IMR-90 (cell line): ENCODE data around the gene CETN1. TPM values are rescaled to one million over a fixed set of nuclear protein-coding genes. Genes with fewer than 3 reads are reported as not detected.

ENCODE experiments used
- ATAC-seq: fragments of 200-7000 bp; cut with Tn5 transposase; 2 replicates; pipeline ENCODE4 v1.9.1; 2020; ENCODE audit warnings: low read depth, mild to moderate bottlenecking, moderate library complexity
- BruUV-seq: library from RNA; stranded (reverse); fragments of 400-500 nt; replicated peaks from 2 replicates; lab custom pipeline; 2021; lab: Mats Ljungman, UMichigan
- CTCF ChIA-PET: fragments of 300-600 bp; formaldehyde crosslinking; extraction: SDS; loops from one replicate; lab custom pipeline; 2021; ENCODE audit warnings: antibody characterized with exemption; lab: Yijun Ruan, JAX
- POLR2A ChIA-PET: fragments of 300-600 bp; sonication (Branson Sonifier 250); formaldehyde crosslinking; loops from one replicate; lab custom pipeline; 2022; ENCODE audit warnings: antibody characterized with exemption; ENCODE audit not compliant: unreplicated experiment; lab: Charles Lee
- DNase-seq: peaks from one replicate; pipeline ENCODE4 v3.0.0; 2013
- H2AFZ ChIP-seq: replicated peaks from 2 replicates; pipeline ENCODE3; 2013; ENCODE audit warnings: low read length, mild to moderate bottlenecking; ENCODE audit not compliant: poor library complexity
- H2AK5ac ChIP-seq: 2 replicates; pipeline ENCODE4 v1.6.1; 2013; ENCODE audit warnings: low read depth, low read length, inconsistent platforms
- H2AK9ac ChIP-seq: replicated peaks from 2 replicates; pipeline ENCODE3; 2013; ENCODE audit warnings: mild to moderate bottlenecking, low read depth, low read length, moderate library complexity; ENCODE audit not compliant: poor library complexity
- H2BK120ac ChIP-seq: 2 replicates; pipeline ENCODE4 v1.6.1; 2013; ENCODE audit warnings: low read depth, low read length, inconsistent platforms
- H2BK15ac ChIP-seq: 3 replicates; pipeline ENCODE4 v1.6.1; 2013; ENCODE audit warnings: low read depth, low read length, inconsistent platforms
- H2BK20ac ChIP-seq: 2 replicates; pipeline ENCODE4 v1.6.1; 2013; ENCODE audit warnings: low read depth, mild to moderate bottlenecking, inconsistent platforms, low read length, moderate library complexity
- H2BK5ac ChIP-seq: 2 replicates; pipeline ENCODE4 v1.6.1; 2013; ENCODE audit warnings: mild to moderate bottlenecking, low read depth, low read length, inconsistent platforms; ENCODE audit not compliant: poor library complexity, severe bottlenecking
- H3K14ac ChIP-seq: replicated peaks from 2 replicates; pipeline ENCODE4 v1.6.1; 2013; ENCODE audit warnings: low read depth, low read length, inconsistent platforms
- H3K18ac ChIP-seq: 2 replicates; pipeline ENCODE4 v1.6.1; 2013; ENCODE audit warnings: low read depth, low read length, control low read depth
- H3K23ac ChIP-seq: 2 replicates; pipeline ENCODE4 v1.6.1; 2013; ENCODE audit warnings: low read depth, low read length, inconsistent platforms
- H3K27ac ChIP-seq: 2 replicates; pipeline ENCODE4 v1.5.1; 2013; ENCODE audit warnings: mild to moderate bottlenecking, control low read depth, low read length; ENCODE audit not compliant: insufficient read depth
- H3K27me3 ChIP-seq: 2 replicates; pipeline ENCODE4 v1.6.1; 2013; ENCODE audit warnings: low read length; ENCODE audit not compliant: control insufficient read depth, insufficient read depth
- H3K36me3 ChIP-seq: 2 replicates; pipeline ENCODE4 v1.6.1; 2013; ENCODE audit warnings: low read length, mixed read lengths; ENCODE audit not compliant: control insufficient read depth, insufficient read depth
- H3K4ac ChIP-seq: 2 replicates; pipeline ENCODE4 v1.6.1; 2013; ENCODE audit warnings: low read depth, low read length, inconsistent platforms
- H3K4me1 ChIP-seq: 2 replicates; pipeline ENCODE4 v1.6.1; 2013; ENCODE audit warnings: low read length, mixed read lengths; ENCODE audit not compliant: control insufficient read depth, insufficient read depth
- H3K4me2 ChIP-seq: 2 replicates; pipeline ENCODE4 v1.6.1; 2013; ENCODE audit warnings: low read depth, mild to moderate bottlenecking, control low read depth, low read length, moderate library complexity
- H3K4me3 ChIP-seq: 2 replicates; pipeline ENCODE4 v1.5.1; 2013; ENCODE audit warnings: low read depth, mild to moderate bottlenecking, control low read depth, low read length, moderate library complexity; ENCODE audit not compliant: insufficient read depth
- H3K56ac ChIP-seq: 2 replicates; pipeline ENCODE4 v1.6.1; 2013; ENCODE audit warnings: low read length, inconsistent platforms; ENCODE audit not compliant: insufficient read depth; ENCODE audit errors: extremely low read depth
- H3K79me1 ChIP-seq, 2 experiments: 2 replicates each; pipeline ENCODE4 v1.6.1; 2013; ENCODE audit warnings: low read length in 2 of 2, inconsistent platforms in 1 of 2, low read depth in 1 of 2
- H3K9ac ChIP-seq: 2 replicates; pipeline ENCODE4 v1.6.1; 2013; ENCODE audit warnings: low read depth, low read length, control low read depth
- H3K9me1 ChIP-seq: 2 replicates; pipeline ENCODE4 v1.6.1; 2013; ENCODE audit warnings: low read length, inconsistent platforms; ENCODE audit not compliant: insufficient read depth
- H3K9me3 ChIP-seq: 2 replicates; pipeline ENCODE4 v1.6.1; 2013; ENCODE audit warnings: low read length; ENCODE audit not compliant: control insufficient read depth, insufficient read depth
- H4K20me1 ChIP-seq: 2 replicates; pipeline ENCODE4 v1.6.1; 2013; ENCODE audit warnings: low read length, inconsistent platforms; ENCODE audit not compliant: insufficient read depth
- H4K5ac ChIP-seq: 2 replicates; pipeline ENCODE4 v1.6.1; 2013; ENCODE audit warnings: mild to moderate bottlenecking, low read depth, low read length, control low read depth
- H4K8ac ChIP-seq, 2 experiments: 2 replicates each; pipeline ENCODE4 v1.6.1; 2013; ENCODE audit warnings: low read depth in 2 of 2, low read length in 2 of 2, control low read depth in 1 of 2, inconsistent platforms in 1 of 2
- H4K91ac ChIP-seq: 2 replicates; pipeline ENCODE4 v1.6.1; 2013; ENCODE audit warnings: low read depth, low read length, inconsistent platforms; ENCODE audit not compliant: insufficient read depth
- BHLHE40 ChIP-seq: fragments of 150-350 bp; IDR thresholded peaks from 2 replicates; pipeline ENCODE4 v1.6.1; 2016; ENCODE audit warnings: mild to moderate bottlenecking, low read depth, low read length
- CEBPB ChIP-seq: IDR thresholded peaks from 2 replicates; pipeline ENCODE4 v1.6.1; 2012; ENCODE audit warnings: low read depth, low read length, improper control_type of control experiment
- CHD1 ChIP-seq: IDR thresholded peaks from 2 replicates; pipeline ENCODE4 v1.6.1; 2012; ENCODE audit warnings: low read depth, low read length, improper control_type of control experiment
- CTCF ChIP-seq: conservative IDR thresholded peaks from 2 replicates; pipeline ENCODE4 v1.5.1; 2012; ENCODE audit warnings: mild to moderate bottlenecking, low read depth, low read length, improper control_type of control experiment
- ELK1 ChIP-seq: fragments of 150-350 bp; IDR thresholded peaks from 2 replicates; pipeline ENCODE4 v1.6.1; 2016; ENCODE audit warnings: low read depth, mild to moderate bottlenecking, low read length, moderate library complexity, borderline replicate concordance
- FOS ChIP-seq: fragments of 150-350 bp; IDR thresholded peaks from 2 replicates; pipeline ENCODE4 v1.6.1; 2016; ENCODE audit warnings: low read depth, low read length
- MAFK ChIP-seq: IDR thresholded peaks from 2 replicates; pipeline ENCODE4 v1.6.1; 2012; ENCODE audit warnings: low read depth, low read length, improper control_type of control experiment
- MAZ ChIP-seq: IDR thresholded peaks from 2 replicates; pipeline ENCODE4 v1.6.1; 2012; ENCODE audit warnings: low read depth, mild to moderate bottlenecking, low read length, improper control_type of control experiment, moderate library complexity, borderline replicate concordance
- MXI1 ChIP-seq: IDR thresholded peaks from 2 replicates; pipeline ENCODE4 v1.6.1; 2012; ENCODE audit warnings: low read depth, mild to moderate bottlenecking, low read length, moderate library complexity, borderline replicate concordance
- NFE2L2 ChIP-seq: fragments of 150-350 bp; IDR thresholded peaks from 2 replicates; pipeline ENCODE4 v1.6.1; 2016; ENCODE audit warnings: low read depth, mild to moderate bottlenecking, low read length
- POLR2A ChIP-seq: IDR thresholded peaks from 2 replicates; pipeline ENCODE4 v1.6.1; 2012; ENCODE audit warnings: mild to moderate bottlenecking, low read depth, low read length
- RAD21 ChIP-seq: IDR thresholded peaks from 2 replicates; pipeline ENCODE4 v1.6.1; 2012; ENCODE audit warnings: low read length, improper control_type of control experiment
- RCOR1 ChIP-seq: IDR thresholded peaks from 2 replicates; pipeline ENCODE4 v1.6.1; 2012; ENCODE audit warnings: mild to moderate bottlenecking, low read length, improper control_type of control experiment; ENCODE audit not compliant: insufficient replicate concordance
- RFX5 ChIP-seq: IDR thresholded peaks from 2 replicates; pipeline ENCODE4 v1.8.0; 2012; ENCODE audit warnings: low read depth, mild to moderate bottlenecking, low read length, moderate library complexity
- SMC3 ChIP-seq: fragments of 150-350 bp; IDR thresholded peaks from 2 replicates; pipeline ENCODE4 v1.6.1; 2016; ENCODE audit warnings: low read depth, mild to moderate bottlenecking, antibody characterized with exemption, low read length, moderate library complexity
- USF2 ChIP-seq: fragments of 150-350 bp; IDR thresholded peaks from 2 replicates; pipeline ENCODE4 v1.6.1; 2017; ENCODE audit warnings: mild to moderate bottlenecking, antibody characterized with exemption, low read length, low read depth
- WGBS, 2 experiments: methylation state at CpG; one replicate each; pipeline versions ENCODE4 v1.1.5 to v1.1.7; 2013; ENCODE audit warnings: missing lambda C conversion rate in 2 of 2; ENCODE audit not compliant: insufficient read length in 1 of 2; ENCODE audit errors: extremely low coverage in 2 of 2; 5-methylcytosine and 5-hydroxymethylcytosine counted together
- dilution Hi-C: fragments of 300-500 bp; cut with HindIII; formaldehyde crosslinking; loops from one replicate; pipeline ENCODE4 v1.14.3; 2018; ENCODE audit warnings: low sequenced_read_pairs; ENCODE audit not compliant: unreplicated experiment
- in situ Hi-C: fragments of 300-500 bp; cut with MboI; formaldehyde crosslinking; loops from 3 replicates; pipeline ENCODE4 v1.14.3; 2019; ENCODE audit warnings: low sequenced_read_pairs, inconsistent platforms, mixed read lengths
- intact Hi-C: fragments of 100-400 bp; cut with micrococcal nuclease; formaldehyde crosslinking; loops from 2 replicates; pipeline ENCODE4 v1.10.0; 2022
- polyA plus RNA-seq, 3 experiments: library from polyadenylated mRNA; depleted of rRNA; stranded (reverse); fragments of >200 nt; gene quantifications; 2 replicates each; pipeline ENCODE4 v1.2.3, GENCODE V29; 2012; ENCODE audit warnings: low replicate concordance in 1 of 3
- total RNA-seq: library from RNA; depleted of rRNA; stranded (reverse); fragments of >200 nt; gene quantifications from 2 replicates; pipeline ENCODE4 v1.2.3, GENCODE V29; 2012

CETN1 gene
- total and polyA plus RNA-seq, 2 of the 4 experiments (the other 2 are of a cell fraction): not detected

GRCh38 chr18:551404-552061, 28.6 kb upstream of the CETN1 start:
- no peak overlapping the region for H3K4me3 ChIP-seq
- no peak overlapping the region for H2BK120ac ChIP-seq
- H3K18ac ChIP-seq: no peak overlapping the region
- H4K5ac ChIP-seq: no peak overlapping the region
- peaks cover 11% of the 10 kb centered on the region for H3K27me3 ChIP-seq
- H2AK9ac ChIP-seq: no peak overlapping the region
- H3K56ac ChIP-seq: no peak overlapping the region
- DNase-seq (no peak), ATAC-seq (no peak)
- H3K27ac ChIP-seq: no peak overlapping the region
- no peak overlapping the region for H3K23ac ChIP-seq
- H2BK15ac ChIP-seq: no peak overlapping the region
- H3K79me1 ChIP-seq: no peaks in the 10 kb centered on the region
- no peak overlapping the region for H2AK5ac ChIP-seq
- no CpG with 5 or more reads among the region's 4 CpGs for WGBS, 2 experiments
- H3K4me1 ChIP-seq: no peaks in the 10 kb centered on the region
- H2AFZ ChIP-seq: no peak overlapping the region
- dilution Hi-C loops: no loop called here
- ChIA-PET POLR2A (no interaction called here), CTCF (no interaction called here)
- in situ Hi-C loops: no loop called here
- no peak overlapping the region for H2BK20ac ChIP-seq
- no peaks in the 10 kb centered on the region for H3K36me3 ChIP-seq
- H3K9ac ChIP-seq: no peak overlapping the region
- H3K9me1 ChIP-seq: no peaks in the 10 kb centered on the region
- intact Hi-C loops: no loop called here
- no peak overlapping the region for H2BK5ac ChIP-seq
- no peaks in the 10 kb centered on the region for H3K9me3 ChIP-seq
- H4K91ac ChIP-seq: no peak overlapping the region
- no peak overlapping the region for H3K14ac ChIP-seq
- H4K20me1 ChIP-seq: no peaks in the 10 kb centered on the region
- no peak overlapping the region for H3K4me2 ChIP-seq
- BruUV-seq: no TSS peak
- TF ChIP-seq MAFK (no peak), FOS (no peak), POLR2A (no peak), SMC3 (no peak), RAD21 (no peak), MAZ (no peak), RFX5 (no peak), USF2 (no peak), NFE2L2 (no peak), CTCF (no peak), MXI1 (no peak), ELK1 (no peak), RCOR1 (no peak), CHD1 (no peak), BHLHE40 (no peak), CEBPB (no peak)
- no peak overlapping the region for H3K4ac ChIP-seq
- H4K8ac ChIP-seq: no peak overlapping the region
